Large intestine (tissue), 3 donors: Measurements from ENCODE around the gene PSMB7. TPM values are rescaled to one million over a fixed set of nuclear protein-coding genes. Genes with fewer than 3 reads are reported as not detected.

Experiments used
- DNase-seq, 2 donors: peaks; one replicate each; pipeline versions ENCODE4 v3.0.0 to v3.0.0-alpha.2; 2013
- H3K27ac ChIP-seq: one replicate; pipeline ENCODE4 v1.5.1; 2013; ENCODE audit warnings: low read length
- H3K27me3 ChIP-seq: 2 replicates; pipeline ENCODE4 v1.6.1; 2013; ENCODE audit warnings: low read length; ENCODE audit not compliant: control insufficient read depth, insufficient read depth
- H3K36me3 ChIP-seq: 2 replicates; pipeline ENCODE4 v1.6.1; 2013; ENCODE audit warnings: low read length; ENCODE audit not compliant: control insufficient read depth, insufficient read depth
- H3K4me1 ChIP-seq: one replicate; pipeline ENCODE4 v1.6.1; 2013; ENCODE audit warnings: low read length; ENCODE audit not compliant: control insufficient read depth, insufficient read depth
- H3K4me3 ChIP-seq: one replicate; pipeline ENCODE4 v1.5.1; 2013; ENCODE audit warnings: low read length
- H3K9me3 ChIP-seq: one replicate; pipeline ENCODE4 v1.6.1; 2013; ENCODE audit warnings: mild to moderate bottlenecking, low read depth, low read length, moderate library complexity; ENCODE audit not compliant: control insufficient read depth
- WGBS: methylation state at CpG from one replicate; pipeline ENCODE4 v1.1.5; 2013; ENCODE audit warnings: low lambda C conversion rate; ENCODE audit not compliant: insufficient coverage; 5-methylcytosine and 5-hydroxymethylcytosine counted together
- polyA plus RNA-seq: library from polyadenylated mRNA; unstranded; fragments of 120-200 nt; gene quantifications from one replicate; pipeline ENCODE4 v1.2.1, GENCODE V29; 2013

The PSMB7 gene
- polyA plus RNA-seq, 1 donor: 148 TPM

DNA sequence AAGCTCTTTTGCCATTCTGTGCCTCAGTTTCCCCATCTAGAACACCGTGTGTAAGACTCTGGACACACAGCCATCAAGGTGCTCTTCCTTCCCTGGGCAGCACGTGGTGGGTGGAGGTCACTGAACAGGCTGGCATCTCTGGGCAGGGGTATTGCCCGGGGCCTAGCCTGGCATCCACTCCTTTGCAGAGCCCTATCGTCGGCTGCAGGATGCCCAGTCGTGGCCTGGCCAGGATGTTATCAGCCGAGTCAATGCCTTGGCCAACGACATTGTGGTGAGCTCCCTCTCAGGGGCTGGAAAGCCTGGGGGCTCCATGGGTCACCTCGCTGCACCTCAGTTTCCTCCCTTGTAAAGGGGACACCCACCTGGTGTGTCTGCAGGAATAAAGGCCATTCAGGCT is 39.1 kb upstream of the PSMB7 start:
- peaks cover 6% of the 10 kb centered on the region for H3K4me1 ChIP-seq
- no peak for DNase-seq
- peaks cover 59% of the 10 kb centered on the region for H3K27me3 ChIP-seq
- WGBS: no CpG with 5 or more reads among the region's 9 CpGs
- H3K36me3 ChIP-seq: no peaks in the 10 kb centered on the region
- no peak overlapping the region for H3K4me3 ChIP-seq
- H3K9me3 ChIP-seq: peaks cover 5% of the 10 kb centered on the region
- H3K27ac ChIP-seq: no peak overlapping the region

GRCh38 chr9:124453586-124454191 is 38.4 kb upstream of the PSMB7 start:
- WGBS: no CpG with 5 or more reads among the region's 35 CpGs
- H3K9me3 ChIP-seq: peaks cover 5% of the 10 kb centered on the region
- peak in 1 of 2 donors; percentile 9 for DNase-seq
- peaks cover 6% of the 10 kb centered on the region for H3K4me1 ChIP-seq
- no peak overlapping the region for H3K4me3 ChIP-seq
- H3K27me3 ChIP-seq: peaks cover 61% of the 10 kb centered on the region
- H3K36me3 ChIP-seq: no peaks in the 10 kb centered on the region
- no peak overlapping the region for H3K27ac ChIP-seq

GRCh38 chr9:124452841-124453585 is 37.8 kb upstream of the PSMB7 start:
- H3K9me3 ChIP-seq: peaks cover 5% of the 10 kb centered on the region
- no peaks in the 10 kb centered on the region for H3K36me3 ChIP-seq
- no peak overlapping the region for H3K27ac ChIP-seq
- peaks cover 57% of the 10 kb centered on the region for H3K27me3 ChIP-seq
- H3K4me3 ChIP-seq: no peak overlapping the region
- no peak for DNase-seq
- peaks cover 6% of the 10 kb centered on the region for H3K4me1 ChIP-seq
- WGBS: no CpG with 5 or more reads among the region's 85 CpGs

GRCh38 chr9:124452326-124452725 is 37.1 kb upstream of the PSMB7 start:
- Histone ChIP-seq H3K36me3 (no peaks in the 10 kb centered on the region), H3K27ac (no peak overlapping the region), H3K9me3 (peaks cover 5% of the 10 kb centered on the region), H3K4me1 (peaks cover 6% of the 10 kb centered on the region), H3K4me3 (no peak overlapping the region), H3K27me3 (peaks cover 58% of the 10 kb centered on the region)
- no CpG with 5 or more reads among the region's 19 CpGs for WGBS
- DNase-seq: no peak

DNA sequence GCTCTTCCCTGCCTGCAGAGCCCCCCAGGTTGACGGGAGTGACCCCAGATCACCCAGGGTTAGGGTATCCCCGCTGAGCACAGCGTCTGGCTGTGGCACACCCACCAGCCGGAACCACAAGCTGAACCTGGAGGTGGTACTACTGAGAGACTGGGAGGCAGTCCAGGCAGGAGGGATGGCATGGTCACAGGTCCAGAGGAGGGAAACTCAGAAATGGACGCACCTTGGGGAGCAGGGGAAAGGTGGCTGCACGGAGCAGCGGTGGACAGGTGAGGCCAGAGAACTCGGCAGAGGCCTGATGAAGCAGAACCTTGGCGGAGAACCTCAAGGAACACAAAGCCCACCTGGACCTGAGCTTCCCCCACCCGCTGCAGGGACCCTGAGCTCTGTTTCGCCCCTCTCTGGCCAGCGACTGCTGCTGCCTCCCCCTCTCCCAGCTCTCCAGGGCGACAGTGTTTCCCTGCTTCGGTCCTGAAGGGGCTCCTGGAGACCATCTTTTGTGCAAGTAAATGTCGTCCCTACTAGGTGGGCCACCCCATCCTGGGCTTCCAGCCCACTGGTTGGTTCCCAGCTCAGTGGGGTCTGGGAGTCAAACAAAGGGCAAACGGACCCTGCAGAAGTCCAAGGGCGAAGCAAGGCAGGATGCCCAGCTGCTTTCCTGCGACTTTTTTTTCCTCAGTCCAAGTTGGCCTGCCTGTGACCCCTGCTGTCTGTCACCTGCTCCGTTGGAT is 35.9 kb upstream of the PSMB7 start:
- Histone ChIP-seq H3K27ac (no peak overlapping the region), H3K4me3 (no peak overlapping the region), H3K36me3 (no peaks in the 10 kb centered on the region), H3K4me1 (peaks cover 6% of the 10 kb centered on the region), H3K9me3 (peaks cover 5% of the 10 kb centered on the region), H3K27me3 (peaks cover 58% of the 10 kb centered on the region)
- no CpG with 5 or more reads among the region's 19 CpGs for WGBS
- no peak for DNase-seq

DNA sequence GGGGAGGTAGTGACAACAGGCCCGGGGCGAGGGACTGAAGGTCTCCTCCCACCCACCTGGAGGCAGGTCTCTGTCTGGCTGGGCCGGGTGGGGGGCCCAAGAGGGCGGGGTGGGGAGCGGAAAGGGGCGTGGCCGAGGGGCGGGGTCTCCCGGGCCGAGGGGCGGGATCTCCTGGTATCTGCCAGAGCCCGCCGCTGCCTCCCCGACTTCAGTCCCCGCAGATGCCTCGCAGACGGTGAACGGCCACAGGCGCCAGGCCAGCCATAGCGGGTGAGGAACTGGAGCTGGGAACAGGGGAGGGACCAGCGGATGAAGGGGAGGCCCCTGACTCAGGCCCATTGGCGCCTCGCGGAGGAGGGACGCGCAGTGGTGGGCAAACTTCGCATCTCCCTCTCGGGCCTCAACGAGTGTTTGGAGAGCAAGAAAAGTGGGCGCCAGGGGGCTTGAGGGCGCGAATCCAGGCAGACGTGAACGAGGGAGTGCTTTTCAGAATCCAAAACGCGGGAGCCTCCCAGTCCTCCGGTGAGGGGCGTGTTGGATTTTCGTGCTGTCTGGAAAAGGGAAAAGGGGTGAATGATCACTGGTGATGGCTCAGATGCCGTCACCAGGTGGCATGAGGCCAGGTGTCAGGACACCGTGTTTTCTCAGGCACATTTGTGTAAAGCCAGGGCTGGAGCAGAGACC is 35.1 kb upstream of the PSMB7 start, which contains the start of gene ADGRD2:
TSS of gene ADGRD2 (plus strand) at position 211 of the 684 bp plus-strand sequence. CDS start 1,216 bp downstream, outside the sequence.
- H3K27ac ChIP-seq: no peak within 1 kb of the TSS
- no peak within 1 kb of the TSS for H3K4me3 ChIP-seq
- no CpG with 5 or more reads among the region's 41 CpGs for WGBS
- peaks cover 58% of the 10 kb centered on the region for H3K27me3 ChIP-seq
- DNase-seq: peak in 1 of 2 donors; percentile 7
- no peaks in the 10 kb centered on the region for H3K36me3 ChIP-seq
- peaks cover 6% of the 10 kb centered on the region for H3K4me1 ChIP-seq
- peaks cover 5% of the 10 kb centered on the region for H3K9me3 ChIP-seq

GRCh38 chr9:124449381-124450151 is 34.3 kb upstream of the PSMB7 start:
- Histone ChIP-seq H3K27ac (no peak overlapping the region), H3K36me3 (no peaks in the 10 kb centered on the region), H3K4me3 (no peak overlapping the region), H3K4me1 (peaks cover 6% of the 10 kb centered on the region), H3K9me3 (peaks cover 5% of the 10 kb centered on the region), H3K27me3 (peaks cover 54% of the 10 kb centered on the region)
- no CpG with 5 or more reads among the region's 13 CpGs for WGBS
- no peak for DNase-seq

DNA sequence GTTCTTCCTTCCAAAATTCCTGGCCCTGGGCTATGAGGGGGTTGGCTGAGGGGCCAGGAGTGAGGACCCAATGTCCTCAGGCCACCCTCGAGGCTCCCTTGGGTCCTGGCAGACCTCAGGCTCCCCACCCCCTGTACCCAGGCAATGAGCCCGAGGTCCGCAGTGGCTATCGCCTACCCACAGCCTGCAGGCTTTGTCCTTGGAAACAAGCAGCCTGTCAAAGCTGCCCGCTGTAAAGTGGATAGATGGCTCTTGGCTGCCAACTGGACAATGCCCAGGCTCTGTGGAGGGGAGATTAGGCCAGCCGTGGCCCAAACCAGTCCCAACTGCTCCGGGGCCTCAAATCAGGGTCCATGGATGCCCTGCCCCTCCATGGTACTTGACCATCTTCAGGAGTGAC is 32.8 kb upstream of the PSMB7 start:
- no CpG with 5 or more reads among the region's 7 CpGs for WGBS
- H3K4me3 ChIP-seq: no peak overlapping the region
- peaks cover 6% of the 10 kb centered on the region for H3K4me1 ChIP-seq
- H3K36me3 ChIP-seq: no peaks in the 10 kb centered on the region
- H3K27me3 ChIP-seq: peaks cover 41% of the 10 kb centered on the region
- peaks cover 5% of the 10 kb centered on the region for H3K9me3 ChIP-seq
- no peak overlapping the region for H3K27ac ChIP-seq
- DNase-seq: no peak

- no CpG with 5 or more reads among the region's 4 CpGs for WGBS
- H3K4me1 ChIP-seq: peaks cover 6% of the 10 kb centered on the region
- no peak overlapping the region for H3K27ac ChIP-seq
- no peaks in the 10 kb centered on the region for H3K36me3 ChIP-seq
- H3K9me3 ChIP-seq: peaks cover 3% of the 10 kb centered on the region
- H3K27me3 ChIP-seq: peaks cover 34% of the 10 kb centered on the region
- no peak for DNase-seq
- no peak overlapping the region for H3K4me3 ChIP-seq
Measured at GRCh38 chr9:124447297-124447661, 32.0 kb upstream of the PSMB7 start.
